ENCODE data around the gene S1PR5. TPM values are rescaled to one million over a fixed set of nuclear protein-coding genes. Genes with fewer than 3 reads are reported as not detected.

The S1PR5 gene
- total and polyA plus RNA-seq, 2 of the 8 experiments (the other 6 are each of a cell fraction or from before 2014, with no cell fraction given) = 2.4 to 8.6 TPM

GRCh38 chr19:10510301-10510802 lies 6.9 kb downstream of the S1PR5 start (continued):
- peak; percentile 64 to 81 (median 77) for TF ChIP-seq CTCF (IDR thresholded peaks at IDR 0.05; ENCODE audit: control extremely low read depth in 1 of 3, insufficient read depth in 1 of 3, low read depth in 1 of 3, low read length in 3 of 3)
- peak; percentile 87 for TF ChIP-seq SRF (IDR thresholded peaks at IDR 0.05; ENCODE audit: low read depth, low read length)
- peak; percentile 27 to 55; a peak in 3 of 4 replicates for TF ChIP-seq RAD21 (IDR thresholded peaks at IDR 0.05 in 1 of 2, conservative IDR thresholded peaks at IDR 0.05 in 1 of 2; ENCODE audit: low read depth in 2 of 2, low read length in 2 of 2)
- TF ChIP-seq SAP30 (IDR thresholded peaks at IDR 0.05; ENCODE audit: insufficient read depth, insufficient replicate concordance, low read length) = no peak

Data from H1 (cell line).